CD4-positive, alpha-beta T cell treated with Interleukin-15 for 1 hour (primary cell): ENCODE measurements around the gene SMARCA1.

Experiments
- DNase-seq: peaks from one replicate; pipeline ENCODE4 v3.0.0-alpha.2; 2020

The SMARCA1 gene

DNA sequence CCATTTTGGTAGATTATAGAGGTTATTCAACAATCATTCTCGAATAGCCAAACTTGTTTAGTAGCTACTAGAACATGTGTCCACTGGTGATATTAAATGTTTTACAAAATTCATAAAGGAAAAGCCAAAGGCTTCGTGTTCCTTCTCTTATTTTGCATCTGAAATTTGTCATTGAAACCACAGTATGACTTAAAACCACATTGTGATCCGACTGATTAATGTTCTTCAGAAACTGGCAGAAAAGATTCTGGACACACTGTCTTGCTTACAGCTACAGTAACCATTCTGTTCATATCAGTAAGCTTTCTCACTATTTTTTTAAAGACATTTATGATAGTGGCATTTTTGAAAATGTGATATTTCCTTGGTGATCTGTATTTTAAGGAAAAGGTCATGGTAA is 2.6 kb upstream of the SMARCA1 start:
- no peak for DNase-seq

DNA sequence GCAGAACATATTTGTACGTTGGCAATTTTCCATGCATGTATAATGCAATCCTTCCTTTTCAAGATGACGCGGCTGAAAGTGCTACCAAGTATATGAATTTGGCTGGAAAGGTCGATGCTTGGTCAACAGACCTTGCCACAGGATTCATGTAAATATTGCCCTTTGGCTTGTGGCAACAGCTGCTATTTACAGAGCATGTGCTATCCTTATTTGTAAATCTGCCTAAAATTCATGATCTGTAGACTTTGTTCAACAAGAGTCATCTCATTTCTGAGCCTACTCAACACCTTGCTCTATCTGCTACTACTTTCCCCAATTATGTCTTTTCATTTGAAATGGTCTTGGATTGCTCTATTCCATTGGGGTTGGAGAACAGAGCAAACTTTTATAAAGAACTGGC is 1.9 kb upstream of the SMARCA1 start:
- no peak for DNase-seq

DNA sequence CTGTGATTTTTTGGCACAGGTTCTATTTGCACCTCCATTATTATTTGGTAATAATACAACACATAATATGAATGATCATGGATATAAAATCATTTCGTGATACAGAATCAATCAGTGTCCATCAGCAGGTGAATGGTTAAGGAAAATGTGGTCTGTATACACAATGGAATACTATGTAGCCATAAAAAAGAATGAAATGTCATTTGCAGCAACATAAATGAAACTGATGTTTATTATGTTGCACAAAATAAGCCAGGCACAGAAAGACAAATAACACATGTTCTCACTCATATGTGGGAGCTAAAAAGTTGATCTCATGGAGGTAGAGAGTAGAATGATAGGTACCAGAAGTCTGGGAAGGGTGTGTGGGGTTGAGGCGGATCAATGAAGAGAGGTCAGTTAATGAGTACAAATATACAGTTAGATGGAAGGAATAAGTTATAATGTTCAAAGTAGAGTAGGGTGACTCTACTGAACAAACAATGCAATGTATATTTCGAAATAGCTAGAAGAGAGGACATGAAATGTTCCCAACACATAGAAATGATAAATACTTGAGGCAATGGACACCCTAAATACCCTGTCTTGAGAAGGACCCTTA is 1.1 kb upstream of the SMARCA1 start:
- no peak for DNase-seq

GRCh38 chrX:129522184-129523078 is 859 bp downstream of the SMARCA1 start:
- no peak for DNase-seq

- no peak for DNase-seq
Observed at GRCh38 chrX:129520151-129520550, 3.1 kb downstream of the SMARCA1 start.

- no peak for DNase-seq
Observed at GRCh38 chrX:129516402-129516801, 6.9 kb downstream of the SMARCA1 start.

- DNase-seq, result no peak
Observed at GRCh38 chrX:129512409-129512808, 10.9 kb downstream of the SMARCA1 start.

DNA sequence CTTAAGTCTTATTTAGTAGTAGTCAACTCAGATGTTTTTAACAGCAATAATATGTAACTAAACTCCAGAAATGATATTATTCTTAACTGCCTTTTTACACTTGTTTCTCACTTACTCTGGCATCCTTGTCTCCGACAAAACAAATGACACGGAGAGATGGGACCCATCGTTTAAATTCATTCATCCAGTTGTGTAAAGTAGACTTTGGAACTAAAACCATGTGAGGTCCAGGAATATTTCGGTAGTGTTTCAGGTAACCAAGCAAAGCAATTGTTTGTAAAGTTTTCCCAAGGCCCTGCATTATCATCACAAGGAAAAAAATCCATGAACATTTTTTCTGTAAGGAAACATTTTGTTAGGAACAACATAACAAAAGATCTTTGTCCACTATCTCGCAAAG is 11.6 kb downstream of the SMARCA1 start:
- DNase-seq, result no peak

DNA sequence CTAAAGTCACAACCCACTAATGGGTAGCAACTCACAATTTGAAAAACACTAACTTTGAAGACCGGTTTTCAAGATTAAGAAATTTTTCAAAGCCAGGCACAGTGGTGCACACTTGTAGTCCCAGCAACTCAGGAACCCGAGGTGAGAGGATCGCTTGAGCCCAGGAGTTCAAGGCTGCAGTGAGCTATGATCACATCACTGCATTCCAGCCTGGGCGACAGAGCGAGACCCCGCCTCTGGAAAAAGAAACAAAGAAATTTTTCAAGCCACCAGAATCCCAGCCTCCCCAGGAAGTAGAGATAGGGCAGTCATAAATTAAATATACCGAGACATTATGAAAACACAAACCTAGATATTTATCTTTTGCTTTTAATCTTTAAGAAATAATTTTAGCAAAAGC is 13.0 kb downstream of the SMARCA1 start:
- no peak for DNase-seq

DNA sequence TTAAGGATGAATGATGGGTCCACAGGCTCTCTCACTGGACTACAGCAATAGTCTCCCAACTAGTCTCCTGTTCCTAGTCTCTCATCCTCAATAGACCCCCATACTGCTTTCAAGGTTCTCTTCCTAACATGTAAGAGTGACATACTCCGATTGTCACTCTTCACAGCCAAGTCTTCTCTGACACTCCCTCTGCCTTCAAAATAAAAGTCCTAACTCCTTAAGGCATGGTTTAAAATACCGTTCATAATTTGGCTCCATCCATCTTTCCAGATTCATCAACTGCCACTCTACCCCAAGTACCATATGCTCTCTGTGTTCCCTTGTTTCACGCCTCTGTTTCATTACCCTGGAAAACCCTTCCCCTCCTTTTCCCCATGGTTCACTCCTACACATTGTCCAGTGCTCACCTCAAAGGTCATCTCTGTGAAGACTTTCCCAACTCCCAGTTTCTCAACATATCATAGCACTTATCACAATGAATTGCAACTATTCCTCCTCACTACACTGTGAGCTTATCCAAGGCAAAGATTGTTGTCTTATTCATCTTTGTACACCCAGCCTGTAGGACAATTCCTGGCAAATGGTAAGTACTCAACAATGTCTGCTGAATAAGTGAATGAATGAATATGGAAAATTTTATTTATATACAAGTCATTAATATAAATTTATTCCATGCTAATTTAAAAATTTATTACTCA is 26.0 kb downstream of the SMARCA1 start:
- DNase-seq, result no peak

DNA sequence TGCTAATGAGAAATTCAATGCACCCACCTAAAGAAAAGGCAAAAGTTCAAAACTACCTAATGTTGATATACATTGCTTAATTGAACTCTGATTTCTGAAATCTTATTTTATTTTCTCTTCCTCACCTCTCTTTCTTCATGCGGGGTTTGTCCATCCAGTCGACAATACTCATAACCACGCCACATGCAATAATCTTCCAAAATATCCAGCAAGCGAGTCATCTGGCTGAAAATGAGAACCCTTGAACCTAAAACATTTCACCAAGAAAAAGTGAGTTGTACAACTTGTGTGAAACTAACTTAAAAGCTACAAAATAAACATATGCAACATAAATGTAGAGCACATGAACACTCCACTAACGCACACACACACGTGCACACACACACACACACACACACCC is 26.7 kb downstream of the SMARCA1 start:
- DNase-seq, result no peak

DNA sequence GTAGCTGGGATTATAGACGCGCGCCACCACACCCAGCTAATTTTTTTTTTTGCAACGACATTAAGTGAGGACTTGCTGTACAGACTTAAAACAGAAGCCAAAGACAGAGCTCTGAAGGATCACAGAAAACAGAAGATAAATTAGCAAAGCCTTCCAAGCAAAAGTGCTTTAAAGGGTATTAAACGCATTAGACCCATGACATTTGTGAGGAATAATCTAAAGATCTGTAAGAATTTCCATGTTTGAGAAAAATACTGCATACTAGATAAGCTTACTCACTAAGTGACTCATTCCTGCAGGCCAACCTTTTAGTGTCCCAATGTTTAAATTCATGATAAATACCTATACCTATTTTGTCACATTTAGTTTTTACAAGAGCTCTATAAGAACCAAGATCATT is 27.4 kb downstream of the SMARCA1 start:
- no peak for DNase-seq

GRCh38 chrX:129494887-129495286 is 28.4 kb downstream of the SMARCA1 start:
- DNase-seq, result no peak

DNA sequence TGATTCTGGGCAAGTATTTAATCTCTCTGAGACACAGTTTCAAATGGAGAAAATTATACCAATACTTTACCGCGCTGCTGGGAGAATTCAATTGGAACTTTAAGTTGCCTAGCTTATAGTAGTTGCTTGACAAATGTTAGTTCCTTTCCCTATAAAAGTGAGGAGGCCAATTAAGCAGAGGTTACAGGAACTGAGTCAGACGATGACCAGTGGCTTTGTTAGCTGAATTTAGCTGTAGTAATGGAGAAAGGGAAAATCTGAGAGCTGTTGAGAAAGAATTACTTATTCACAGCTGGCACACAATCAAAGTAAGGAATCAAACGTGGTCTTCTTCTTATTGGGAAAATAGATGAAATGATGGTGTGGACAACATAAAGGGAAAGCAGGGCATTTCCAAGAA is 29.6 kb downstream of the SMARCA1 start:
- DNase-seq, result no peak

DNA sequence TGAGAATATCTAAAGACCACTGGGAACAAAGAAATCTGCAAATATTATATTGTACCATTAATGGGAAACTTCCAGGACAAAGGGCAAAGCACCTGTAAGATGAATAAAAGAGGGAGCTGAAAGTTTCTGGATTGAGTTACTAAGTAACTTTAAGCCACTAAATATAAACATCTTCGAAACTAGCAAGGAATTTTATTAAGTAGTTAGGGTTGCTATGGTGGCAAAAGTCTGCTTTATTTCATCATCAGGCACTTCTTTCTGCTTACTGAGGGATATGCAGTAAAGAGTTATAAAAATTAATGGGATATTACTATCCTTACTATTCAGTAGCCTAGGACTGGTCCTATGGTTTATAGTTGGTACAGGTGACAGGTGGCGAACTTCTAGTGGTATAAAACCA is 33.0 kb downstream of the SMARCA1 start:
- DNase-seq, result no peak

DNA sequence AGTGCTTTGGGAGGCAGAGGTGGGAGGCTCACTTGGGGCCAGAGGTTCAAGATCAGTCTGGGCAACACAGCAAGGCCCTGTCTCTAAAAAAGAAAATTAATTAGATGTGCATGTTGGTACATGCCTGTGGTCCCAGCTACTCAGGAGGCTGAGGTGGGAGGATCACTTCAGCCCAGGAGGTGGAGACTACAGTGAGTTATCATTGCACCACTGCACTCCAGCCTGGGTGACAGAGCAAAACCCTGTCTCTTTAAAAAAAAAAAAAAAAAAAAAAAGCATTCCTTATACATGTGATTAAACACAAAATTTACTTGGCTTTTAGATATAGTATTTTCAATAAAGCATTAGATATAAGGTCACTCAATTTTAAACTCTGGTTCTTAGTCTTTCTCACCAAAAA is 34.9 kb downstream of the SMARCA1 start:
- no peak for DNase-seq

GRCh38 chrX:129480889-129481288 is 42.4 kb downstream of the SMARCA1 start:
- DNase-seq, result no peak

- no peak for DNase-seq
Observed at GRCh38 chrX:129478516-129478915, 44.8 kb downstream of the SMARCA1 start.

- DNase-seq, result no peak
Observed at GRCh38 chrX:129472116-129472515, 51.2 kb downstream of the SMARCA1 start.

- no peak for DNase-seq
Observed at GRCh38 chrX:129462707-129463106, 60.6 kb downstream of the SMARCA1 start.

DNA sequence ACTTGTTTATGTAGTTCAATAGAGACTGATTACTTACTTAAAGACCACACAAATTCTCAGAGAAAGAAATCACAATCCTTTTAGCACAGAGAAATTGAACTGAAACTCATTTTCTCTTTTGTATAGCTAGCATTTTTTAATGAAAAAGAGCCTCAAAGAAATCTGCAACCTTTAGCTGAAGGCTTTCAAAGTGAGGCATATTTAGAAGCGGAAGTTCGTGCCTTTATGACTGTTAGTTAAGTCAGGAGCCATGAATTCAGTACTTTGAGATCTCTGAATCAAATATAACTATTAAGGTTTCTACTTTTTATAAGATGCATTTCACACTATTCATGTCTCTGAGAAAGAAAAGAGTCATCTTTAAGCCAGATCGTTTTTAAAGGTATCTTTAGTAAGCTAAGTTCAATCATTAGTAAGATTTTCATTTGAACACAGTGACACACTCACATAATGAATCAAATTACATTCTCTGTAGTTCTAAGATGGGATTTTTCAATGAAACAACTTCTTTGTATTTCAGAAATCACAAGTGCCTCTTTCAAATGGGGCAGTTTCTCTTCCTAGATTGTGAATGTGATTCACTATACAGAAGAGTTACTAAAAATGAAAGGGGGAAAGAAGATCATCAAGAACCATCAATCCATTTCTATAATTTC is 61.4 kb downstream of the SMARCA1 start:
- no peak for DNase-seq

DNA sequence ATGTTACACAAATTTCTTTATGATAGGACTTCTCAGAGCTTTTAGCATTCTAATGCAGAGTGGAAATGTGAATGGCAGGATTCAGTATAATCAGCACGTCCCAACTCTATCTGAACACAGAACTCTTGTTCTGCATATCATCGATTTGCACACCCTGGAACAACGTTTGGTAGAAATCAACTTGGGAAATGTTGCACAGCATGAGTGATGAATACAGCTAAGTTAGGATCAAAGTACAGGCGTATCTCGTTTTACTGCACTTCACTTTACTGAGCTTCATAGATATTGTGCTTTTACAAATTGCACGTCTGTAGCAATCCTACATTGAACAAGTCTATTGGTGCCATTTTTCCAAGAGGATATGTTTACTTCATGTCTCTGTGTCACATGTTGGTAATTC is 70.8 kb downstream of the SMARCA1 start:
- DNase-seq, result no peak

- no peak for DNase-seq
Observed at GRCh38 chrX:129450123-129450522, 73.2 kb downstream of the SMARCA1 start.

DNA sequence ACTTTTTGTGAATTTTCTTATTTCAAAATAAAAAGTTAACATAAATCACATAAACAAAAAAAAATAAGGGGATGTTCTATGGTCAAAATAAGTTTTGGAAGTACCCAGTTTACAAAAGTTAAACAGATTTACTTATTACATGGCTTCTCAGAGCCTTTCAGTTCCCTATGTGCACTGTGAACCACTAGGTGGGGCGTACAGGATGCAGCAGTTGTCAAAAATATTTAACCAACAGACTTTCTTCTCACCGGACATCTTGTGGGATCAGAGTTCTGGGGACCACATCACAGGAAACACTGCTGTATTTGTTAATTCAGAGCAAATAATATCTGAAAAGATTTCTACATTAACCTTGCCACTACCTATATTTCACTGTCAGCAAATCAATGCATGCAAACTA is 74.1 kb downstream of the SMARCA1 start:
- no peak for DNase-seq
